GM21367 (cell line): ENCODE results near the gene SYVN1.
"Not testable (repeated sequence)": the region's sequence is repeated elsewhere in the genome, so short reads cannot be mapped to it uniquely, and the experiment has no call there.

Source experiments
- ATAC-seq: cut with Tn5 transposase; IDR thresholded peaks from one replicate; pipeline ENCODE4 v1.9.1; 2021; ENCODE audit not compliant: unreplicated experiment

SYVN1 gene

GRCh38 chr11:65134240-65134951 is at the start of gene SYVN1:
TSS of gene SYVN1 (minus strand) at chr11:65134519. CDS start at chr11:65133601, 918 bp downstream.
- ATAC-seq, result peak; percentile 40

- no peak for ATAC-seq
Measured at GRCh38 chr11:65183201-65183891, 49.0 kb upstream of the SYVN1 start.

GRCh38 chr11:65182258-65183170 is 48.2 kb upstream of the SYVN1 start:
- ATAC-seq, result no peak

GRCh38 chr11:65181569-65182257 is 47.4 kb upstream of the SYVN1 start, which contains the start of gene CAPN1:
TSS of gene CAPN1 (plus strand) at chr11:65181928. CDS start at chr11:65182702, 774 bp downstream.
- peak; percentile 29 for ATAC-seq

- peak; percentile 50 for ATAC-seq
Measured at GRCh38 chr11:65180877-65181568, 46.7 kb upstream of the SYVN1 start.

GRCh38 chr11:65174571-65175010 is 40.3 kb upstream of the SYVN1 start:
- not testable (repeated sequence) for ATAC-seq

- no peak for ATAC-seq
Measured at GRCh38 chr11:65172600-65172999, 38.3 kb upstream of the SYVN1 start.

- ATAC-seq, result no peak
Measured at GRCh38 chr11:65170058-65170534, 35.8 kb upstream of the SYVN1 start, which contains the start of gene SPDYC. TSS of gene SPDYC (plus strand) at chr11:65170233. CDS start at chr11:65171358, 1,125 bp downstream.

- no peak for ATAC-seq
Measured at GRCh38 chr11:65169164-65169641, 34.9 kb upstream of the SYVN1 start.

- ATAC-seq, result no peak
Measured at GRCh38 chr11:65167656-65168055, 33.3 kb upstream of the SYVN1 start.

- ATAC-seq, result no peak
Measured at GRCh38 chr11:65166893-65167292, 32.6 kb upstream of the SYVN1 start.

- ATAC-seq, result no peak
Measured at GRCh38 chr11:65165410-65166317, 31.3 kb upstream of the SYVN1 start.

GRCh38 chr11:65163684-65164083 is 29.4 kb upstream of the SYVN1 start:
- ATAC-seq, result no peak

- ATAC-seq, result no peak
Measured at GRCh38 chr11:65160643-65161042, 26.3 kb upstream of the SYVN1 start.

GRCh38 chr11:65159012-65159411 is 24.7 kb upstream of the SYVN1 start:
- ATAC-seq, result no peak

GRCh38 chr11:65157336-65157735 is 23.0 kb upstream of the SYVN1 start:
- ATAC-seq, result no peak

GRCh38 chr11:65156926-65157325 is 22.6 kb upstream of the SYVN1 start:
- no peak for ATAC-seq

- ATAC-seq, result no peak
Measured at GRCh38 chr11:65156256-65156655, 21.9 kb upstream of the SYVN1 start.

- ATAC-seq, result no peak
Measured at GRCh38 chr11:65152122-65152521, 17.8 kb upstream of the SYVN1 start.
